GM19099 (cell line): ENCODE results near the gene ANKLE2.

Experiments used
- POLR2A ChIP-seq: IDR thresholded peaks from 3 replicates; pipeline ENCODE4 v1.6.1; 2011; ENCODE audit warnings: low read depth; ENCODE audit not compliant: insufficient read length; ENCODE audit errors: extremely low read depth

Gene ANKLE2

DNA sequence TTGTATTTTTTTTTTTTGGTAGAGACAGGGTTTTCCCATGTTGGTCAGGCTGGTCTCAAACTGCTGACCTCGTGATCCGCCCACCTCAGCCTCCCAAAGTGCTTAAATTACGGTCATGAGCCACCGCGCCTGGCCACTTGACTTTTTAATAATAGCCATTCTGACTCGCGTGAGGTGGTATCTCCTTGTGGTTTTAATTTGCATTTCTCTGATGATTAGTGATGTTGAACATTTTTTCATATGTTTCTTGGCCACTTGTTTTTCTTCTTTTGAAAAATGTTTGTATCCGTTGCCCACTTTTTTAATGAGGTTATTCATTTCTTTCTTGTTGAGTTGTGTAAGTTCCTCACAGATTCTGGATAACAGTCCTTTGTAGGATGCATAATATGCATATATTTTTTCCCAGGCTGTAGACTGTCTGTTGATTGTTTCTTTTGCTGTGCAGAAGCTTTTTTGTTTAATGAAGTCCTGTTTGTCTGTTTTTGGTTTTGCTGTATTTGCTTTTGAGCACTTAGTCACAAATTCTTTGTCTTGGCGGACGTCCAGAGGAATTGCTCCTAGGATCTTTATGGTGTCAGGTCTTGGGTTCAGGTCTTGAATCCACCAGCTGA, 61.3 kb downstream of the ANKLE2 start:
- no peak for TF ChIP-seq POLR2A

DNA sequence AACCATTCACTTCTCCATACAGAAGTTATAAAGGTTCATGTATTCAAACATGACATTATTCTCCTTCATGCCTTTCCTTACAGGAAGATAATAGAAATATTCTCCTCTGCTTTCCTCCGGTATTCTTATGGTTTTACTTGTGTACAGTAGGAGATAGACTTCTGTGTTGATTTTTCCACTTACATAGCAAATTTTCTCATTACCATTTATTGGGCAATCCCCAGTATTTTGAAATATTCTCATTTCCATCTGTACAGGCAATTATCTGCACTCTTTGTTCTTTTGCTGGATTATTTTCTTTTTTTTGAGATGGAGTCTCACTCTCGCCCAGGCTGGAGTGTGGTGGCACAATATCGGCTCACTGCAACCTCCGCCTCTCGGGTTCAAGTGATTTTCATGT, 63.3 kb downstream of the ANKLE2 start:
- TF ChIP-seq POLR2A: no peak

DNA sequence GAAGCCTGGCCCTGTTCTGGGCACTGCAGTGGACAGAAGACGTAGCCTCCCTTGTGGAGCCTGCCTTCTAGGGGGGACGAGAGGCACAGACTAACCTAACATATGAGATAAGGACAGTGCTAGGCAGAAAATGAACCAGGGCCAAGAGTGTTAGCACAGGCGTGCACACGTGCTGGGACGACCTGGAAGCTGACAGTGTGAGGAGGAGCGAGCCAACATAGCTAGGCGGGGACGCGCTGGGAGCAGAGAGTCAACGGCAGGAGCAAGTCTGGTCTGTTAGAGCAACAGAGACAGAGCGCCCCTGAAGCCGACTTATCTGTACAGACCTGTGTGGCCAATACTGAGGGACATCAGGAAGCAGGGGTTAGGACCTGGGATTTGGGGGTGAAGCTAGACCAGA, 66.2 kb downstream of the ANKLE2 start:
- TF ChIP-seq POLR2A: no peak

DNA sequence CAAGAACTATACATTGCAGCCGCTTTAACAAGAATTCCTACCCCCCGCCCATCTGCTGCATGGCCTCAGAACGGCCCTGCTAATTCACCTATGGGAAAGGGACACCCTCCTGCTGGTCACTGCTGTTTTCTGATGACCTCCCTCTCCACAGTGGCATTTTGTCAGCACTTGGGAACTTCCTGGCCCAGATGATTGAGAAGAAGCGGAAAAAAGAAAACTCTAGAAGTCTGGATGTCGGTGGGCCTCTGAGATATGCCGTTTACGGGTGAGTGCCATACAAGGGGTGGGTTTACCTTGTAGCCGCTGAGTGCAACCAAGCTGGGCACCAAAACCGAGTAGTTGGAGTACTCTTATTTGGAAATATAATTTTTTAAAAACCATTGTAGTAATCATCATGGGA, 71.5 kb downstream of the ANKLE2 start:
- no peak for TF ChIP-seq POLR2A

DNA sequence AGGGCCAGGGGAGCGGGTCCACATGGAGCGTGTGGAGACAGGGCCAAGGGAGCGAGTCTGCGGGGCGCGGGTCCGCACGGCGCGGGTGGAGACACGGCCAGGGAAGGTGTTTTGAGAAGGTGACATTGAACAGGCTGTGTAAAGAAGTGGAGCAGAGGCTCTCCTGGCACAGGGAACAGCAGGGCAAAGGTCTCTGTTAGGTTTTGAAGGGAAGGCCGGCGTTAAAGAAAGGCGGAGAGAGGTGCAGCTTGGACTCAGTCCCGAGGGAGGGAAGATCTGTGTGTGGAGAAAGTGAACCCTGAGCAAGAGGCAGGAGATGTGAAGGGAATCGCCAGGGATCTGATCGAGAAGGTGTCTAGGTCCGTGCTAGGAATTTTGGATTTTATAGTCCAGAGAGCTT, 72.4 kb downstream of the ANKLE2 start:
- TF ChIP-seq POLR2A: no peak

DNA sequence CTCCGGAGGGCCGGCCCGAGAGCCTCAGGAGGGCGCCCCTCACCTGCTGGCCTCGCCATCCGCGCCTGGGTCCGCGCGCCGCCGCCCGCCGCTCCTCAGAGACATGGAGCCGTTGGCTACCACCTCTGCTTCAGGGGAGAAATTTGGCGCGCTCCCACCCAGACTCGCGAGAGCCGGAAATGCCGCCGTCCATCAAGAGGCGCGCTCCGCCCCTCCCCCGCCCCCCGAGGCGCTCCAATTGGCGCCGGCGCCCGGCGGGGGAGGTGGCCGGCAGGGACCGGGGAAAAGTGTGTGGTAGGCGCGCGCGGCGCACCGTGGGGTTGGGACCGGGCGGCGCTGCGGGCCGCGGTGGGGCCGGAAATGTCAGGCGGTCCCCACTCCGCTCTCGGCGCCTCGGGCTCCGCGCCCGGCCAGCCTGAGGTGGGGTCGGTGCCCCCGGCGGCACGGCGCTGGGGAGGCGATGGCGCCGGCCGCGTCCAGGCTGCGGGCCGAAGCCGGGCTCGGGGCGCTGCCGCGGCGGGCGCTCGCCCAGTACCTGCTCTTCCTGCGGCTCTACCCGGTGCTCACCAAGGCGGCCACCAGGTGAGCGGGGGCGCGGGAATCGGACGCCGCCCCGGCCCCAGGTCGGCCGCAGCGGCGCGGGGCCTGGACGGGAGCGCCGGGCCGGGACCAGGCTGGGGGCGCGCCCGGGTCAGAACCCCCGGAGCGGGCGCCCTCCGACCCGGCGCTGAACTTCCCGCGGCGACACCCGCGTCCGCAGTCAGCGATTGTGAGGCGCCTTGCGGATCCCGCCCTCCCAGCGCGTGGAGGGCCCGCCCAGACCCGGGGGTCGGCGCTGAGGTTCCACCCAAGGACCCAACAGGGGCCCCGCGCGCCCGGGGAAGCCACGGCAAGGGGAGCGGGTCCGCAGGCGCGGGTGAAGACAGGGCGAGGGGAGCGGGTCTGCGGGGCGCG, 74.1 kb downstream of the ANKLE2 start, which contains the start of the genes POLE and PXMP2:
Gene POLE (minus strand): TSS at position 132 of the 954 bp plus-strand sequence. CDS start 27 bp downstream, at position 105.
Gene PXMP2 (plus strand): TSS at position 377 of the 954 bp plus-strand sequence. CDS start 84 bp downstream, at position 461.
- peak; percentile 76 for TF ChIP-seq POLR2A

DNA sequence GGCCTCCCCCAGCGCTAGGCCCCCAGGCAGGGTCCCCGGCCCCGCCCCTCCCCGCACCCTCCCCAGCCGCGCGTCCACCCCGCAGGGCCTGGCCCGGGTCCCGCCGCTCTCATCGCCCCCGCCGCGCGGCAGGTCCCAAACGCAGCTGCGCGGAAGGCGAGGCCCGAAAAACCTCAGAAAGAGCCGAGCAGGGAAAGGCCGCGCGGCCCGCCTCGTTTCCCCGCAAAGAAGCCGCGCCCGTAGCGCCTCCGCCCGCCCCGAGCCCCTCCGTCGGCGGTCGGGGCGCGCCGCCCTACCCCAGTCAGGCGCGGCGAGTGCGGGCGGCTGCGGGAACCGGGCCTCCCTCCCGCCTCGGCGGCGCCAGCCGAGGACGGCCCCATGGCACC, 74.8 kb downstream of the ANKLE2 start:
- TF ChIP-seq POLR2A: no peak

DNA sequence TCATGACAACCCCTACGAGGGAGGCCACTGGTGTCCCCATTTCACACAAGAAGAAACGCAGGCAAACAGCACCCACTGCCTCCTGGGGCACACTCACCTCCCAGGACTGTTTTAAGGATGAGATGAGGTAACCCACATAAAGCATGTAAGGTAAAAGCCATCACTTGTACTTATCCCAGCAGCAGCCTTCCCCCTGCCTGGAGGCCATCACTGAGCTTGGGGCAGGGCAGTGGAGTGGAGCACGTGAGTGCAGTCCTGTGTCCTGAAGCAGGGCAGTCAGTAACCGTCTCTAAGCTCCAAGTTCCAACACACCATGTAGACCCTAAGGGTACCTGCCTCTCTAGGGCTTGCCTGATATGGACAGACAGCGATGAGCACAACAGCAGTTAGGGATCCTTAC, 76.2 kb downstream of the ANKLE2 start:
- TF ChIP-seq POLR2A: no peak

DNA sequence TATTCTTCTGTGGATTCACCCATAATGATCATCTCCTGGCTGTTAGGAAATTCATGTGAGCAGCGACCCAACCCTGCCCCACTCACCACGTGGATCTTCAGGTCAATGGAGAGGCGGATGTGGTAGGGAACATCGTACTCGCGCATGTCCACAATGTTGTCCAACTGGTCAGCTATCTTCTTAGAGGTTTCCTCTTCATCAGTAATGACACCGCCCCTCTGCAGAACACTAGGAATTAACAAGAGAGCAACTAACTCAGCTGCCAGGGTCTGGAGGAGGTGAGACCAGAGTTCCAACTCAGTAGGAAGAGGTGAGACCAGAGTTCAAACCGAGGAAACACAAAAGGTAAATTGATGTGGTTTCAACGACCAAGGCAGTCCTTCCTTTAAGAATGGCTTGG, 84.1 kb downstream of the ANKLE2 start:
- TF ChIP-seq POLR2A: no peak

DNA sequence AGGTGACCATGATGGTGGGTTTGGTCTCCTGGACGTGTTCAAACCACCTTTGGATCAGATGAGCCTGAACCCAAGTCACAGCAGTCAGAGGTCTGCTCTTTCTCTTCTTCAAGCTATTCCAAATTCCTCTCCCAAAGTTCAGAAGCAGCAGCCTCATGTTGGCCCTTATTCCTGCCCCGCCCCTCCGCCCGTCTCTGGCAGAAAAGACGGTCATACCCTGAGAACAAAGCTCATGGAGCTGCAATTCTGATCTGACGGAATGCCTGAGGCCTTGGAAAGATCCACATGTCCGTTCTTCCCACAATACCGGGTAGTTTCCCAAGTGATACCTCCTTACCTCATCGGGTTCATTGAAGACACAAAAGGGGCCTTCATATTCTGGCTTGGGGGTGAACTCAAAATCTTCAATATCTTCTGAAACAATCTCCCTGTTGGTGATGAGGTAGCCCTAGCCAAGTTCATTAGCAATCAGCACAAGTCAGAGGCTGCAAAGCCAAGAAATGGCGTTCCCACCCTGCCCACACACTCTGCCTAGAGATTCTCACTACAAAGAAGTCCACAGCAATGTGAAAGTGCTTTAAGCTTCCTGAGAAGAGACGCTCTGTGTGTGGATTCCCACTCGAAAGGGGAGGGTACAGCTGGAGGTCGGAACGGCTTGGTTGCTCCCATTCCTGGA, 85.7 kb downstream of the ANKLE2 start:
- TF ChIP-seq POLR2A: no peak
